Measurements from ENCODE around the gene SYNGR4.

Gene SYNGR4

DNA sequence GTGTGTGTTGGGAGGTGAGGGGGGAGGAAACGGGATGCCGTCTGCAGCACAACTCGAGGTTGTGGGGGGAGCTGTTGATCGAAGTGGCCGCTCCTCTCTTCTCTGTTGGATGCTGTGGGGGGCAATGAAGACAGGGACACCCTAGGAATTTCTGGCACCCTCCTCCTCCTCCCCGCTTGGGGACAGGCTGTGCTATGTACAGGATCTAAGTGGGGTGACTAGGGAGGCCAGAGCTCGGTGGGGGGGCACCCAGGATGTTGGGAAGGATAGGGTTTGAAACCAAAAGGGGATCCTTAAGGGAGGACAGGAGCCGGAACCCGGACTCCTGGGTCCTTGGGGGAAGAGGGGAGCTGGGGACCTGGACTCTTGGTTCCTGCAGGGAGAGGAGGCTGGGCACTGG lies 31.3 kb downstream of the SYNGR4 start:
- Histone ChIP-seq H3K9me3 (ENCODE audit: control insufficient read depth in 1 of 2, low read length in 2 of 2) (no peaks in the 10 kb centered on the region), H3K27me3 (ENCODE audit: control insufficient read depth in 1 of 2, insufficient read depth in 2 of 2, low read length in 2 of 2) (peaks cover 55% of the 10 kb centered on the region in 2 donors), H3K4me3 (ENCODE audit: low read depth in 1 of 2, low read length in 2 of 2) (no peak overlapping the region), H3K4me1 (ENCODE audit: control insufficient read depth in 1 of 2, insufficient read depth in 2 of 2, low read length in 2 of 2) (peaks cover 28 to 30% of the 10 kb centered on the region in 2 donors), H3K36me3 (ENCODE audit: control insufficient read depth in 1 of 2, insufficient read depth in 2 of 2, low read length in 2 of 2) (no peaks in the 10 kb centered on the region), H3K27ac (ENCODE audit: low read depth, low read length) (no peak overlapping the region), H3K9ac (ENCODE audit: low read depth in 1 of 2, low read length in 2 of 2) (no peak overlapping the region)

DNA sequence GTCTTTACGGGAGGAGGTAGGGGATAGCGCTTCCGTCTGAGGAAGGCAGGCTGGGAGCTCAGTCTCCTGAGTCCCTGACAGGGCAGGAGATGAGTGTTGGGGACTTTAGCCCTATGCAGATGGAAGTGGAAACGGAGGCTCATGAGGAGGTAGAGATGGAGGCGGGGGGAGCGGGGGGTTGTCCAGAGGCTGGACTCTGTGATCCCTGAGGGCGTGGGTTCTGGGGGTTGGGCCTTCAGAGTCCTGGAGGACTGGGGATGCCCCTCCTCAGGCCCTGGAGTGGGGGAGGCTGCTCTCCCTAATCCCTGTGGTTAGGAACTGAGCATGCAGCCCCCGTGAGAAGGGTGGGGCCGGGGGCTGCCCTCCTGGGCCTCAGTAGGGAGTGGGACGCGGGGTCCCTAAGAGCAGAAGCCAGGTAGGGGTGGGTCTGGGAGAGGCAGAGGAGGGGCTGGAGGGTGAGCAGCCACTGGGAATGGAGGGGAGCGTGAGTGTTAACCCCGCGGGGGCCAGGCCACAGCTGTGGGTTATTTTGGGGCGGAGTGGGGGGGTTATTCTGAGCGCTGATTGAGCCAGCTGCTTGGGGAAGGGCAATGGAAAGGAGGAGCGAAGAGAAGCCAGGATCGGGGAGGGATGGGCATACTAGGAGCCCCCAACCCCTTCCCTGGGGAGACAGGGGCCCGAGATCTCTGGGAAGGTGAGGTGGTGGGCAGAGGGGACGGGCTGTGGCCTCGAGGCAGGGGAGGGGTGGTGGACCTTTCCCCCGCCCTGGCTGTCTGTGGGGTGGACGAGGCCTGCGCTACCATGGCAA lies 32.1 kb downstream of the SYNGR4 start:
- Histone ChIP-seq H3K9ac (ENCODE audit: low read depth in 1 of 2, low read length in 2 of 2) (no peak overlapping the region), H3K4me3 (ENCODE audit: low read depth in 1 of 2, low read length in 2 of 2) (no peak overlapping the region), H3K4me1 (ENCODE audit: control insufficient read depth in 1 of 2, insufficient read depth in 2 of 2, low read length in 2 of 2) (peaks cover 28 to 30% of the 10 kb centered on the region in 2 donors), H3K9me3 (ENCODE audit: control insufficient read depth in 1 of 2, low read length in 2 of 2) (no peaks in the 10 kb centered on the region), H3K27ac (ENCODE audit: low read depth, low read length) (no peak overlapping the region), H3K27me3 (ENCODE audit: control insufficient read depth in 1 of 2, insufficient read depth in 2 of 2, low read length in 2 of 2) (peaks cover 55% of the 10 kb centered on the region in 2 donors), H3K36me3 (ENCODE audit: control insufficient read depth in 1 of 2, insufficient read depth in 2 of 2, low read length in 2 of 2) (no peaks in the 10 kb centered on the region)

DNA sequence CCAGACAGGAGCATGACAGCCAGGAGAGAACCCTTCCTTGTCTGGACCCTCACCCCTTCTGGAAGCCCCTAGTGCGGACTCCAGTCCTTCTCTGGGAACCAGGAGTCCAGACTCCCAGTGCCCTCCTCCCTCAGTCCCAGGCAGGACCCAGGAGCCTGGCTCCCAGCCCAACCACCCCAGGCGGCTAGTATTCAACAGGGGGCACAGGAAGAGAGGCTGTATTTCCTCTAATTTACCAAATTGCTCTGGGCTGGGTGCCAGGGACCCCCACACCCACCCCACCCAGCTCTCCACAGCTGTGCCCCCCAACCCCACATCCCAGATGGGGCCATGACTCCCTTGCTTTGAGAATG lies 32.6 kb downstream of the SYNGR4 start:
- Histone ChIP-seq H3K27ac (ENCODE audit: low read depth, low read length) (no peak overlapping the region), H3K9me3 (ENCODE audit: control insufficient read depth in 1 of 2, low read length in 2 of 2) (no peaks in the 10 kb centered on the region), H3K4me3 (ENCODE audit: low read depth in 1 of 2, low read length in 2 of 2) (no peak overlapping the region), H3K9ac (ENCODE audit: low read depth in 1 of 2, low read length in 2 of 2) (no peak overlapping the region), H3K27me3 (ENCODE audit: control insufficient read depth in 1 of 2, insufficient read depth in 2 of 2, low read length in 2 of 2) (peaks cover 55% of the 10 kb centered on the region in 2 donors), H3K4me1 (ENCODE audit: control insufficient read depth in 1 of 2, insufficient read depth in 2 of 2, low read length in 2 of 2) (peaks cover 28 to 30% of the 10 kb centered on the region in 2 donors), H3K36me3 (ENCODE audit: control insufficient read depth in 1 of 2, insufficient read depth in 2 of 2, low read length in 2 of 2) (no peaks in the 10 kb centered on the region)

DNA sequence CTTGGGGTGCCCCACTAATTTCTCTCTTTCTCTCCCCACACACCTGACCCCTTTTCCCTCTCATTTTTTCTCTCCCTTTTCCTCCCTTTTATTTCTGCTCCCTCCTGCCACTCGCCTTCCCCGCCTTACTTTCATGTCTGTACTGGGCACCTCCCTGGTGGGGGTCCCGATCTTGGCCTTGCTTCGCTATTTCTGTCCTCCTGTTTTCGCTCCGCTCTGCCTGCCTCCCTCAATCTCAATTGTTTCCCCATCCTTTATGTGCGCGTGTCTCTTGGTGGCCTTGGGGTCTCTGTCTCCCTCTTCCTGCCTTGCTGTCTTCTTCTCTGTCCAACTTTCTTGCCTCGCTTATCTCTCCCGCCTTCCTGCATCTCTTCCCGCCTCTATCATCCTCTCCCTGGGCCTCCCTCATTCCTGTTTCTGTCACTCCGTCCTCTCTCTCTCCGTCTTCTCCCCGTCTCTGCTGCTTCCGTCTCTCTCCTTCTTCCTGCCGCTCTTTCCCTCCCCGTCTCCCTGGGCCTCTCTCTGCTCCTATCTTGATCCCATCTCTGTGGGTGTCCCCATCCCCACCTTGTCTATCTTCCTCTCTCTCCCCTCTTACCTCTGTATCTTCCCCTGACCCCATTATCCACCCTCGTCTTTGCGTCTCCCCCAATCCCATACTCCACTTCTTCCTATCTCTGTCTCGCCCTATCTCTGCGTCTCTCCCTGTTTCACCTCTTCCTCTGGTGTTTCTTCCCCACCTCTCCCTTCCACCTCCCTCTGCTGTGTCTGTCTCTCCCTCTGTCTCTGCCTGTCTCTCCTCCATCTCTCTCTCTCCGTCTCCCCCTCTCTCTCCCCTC lies 33.3 kb downstream of the SYNGR4 start:
- no peak overlapping the region for H3K27ac ChIP-seq (ENCODE audit: low read depth, low read length)
- peaks cover 28 to 30% of the 10 kb centered on the region in 2 donors for H3K4me1 ChIP-seq (ENCODE audit: control insufficient read depth in 1 of 2, insufficient read depth in 2 of 2, low read length in 2 of 2)
- no peaks in the 10 kb centered on the region for H3K36me3 ChIP-seq (ENCODE audit: control insufficient read depth in 1 of 2, insufficient read depth in 2 of 2, low read length in 2 of 2)
- peaks cover 53% of the 10 kb centered on the region in 2 donors for H3K27me3 ChIP-seq (ENCODE audit: control insufficient read depth in 1 of 2, insufficient read depth in 2 of 2, low read length in 2 of 2)
- H3K9me3 ChIP-seq (ENCODE audit: control insufficient read depth in 1 of 2, low read length in 2 of 2): no peaks in the 10 kb centered on the region
- H3K4me3 ChIP-seq (ENCODE audit: low read depth in 1 of 2, low read length in 2 of 2): peak overlapping the region; percentile 65 to 75
- peak overlapping the region; percentile 56 to 84 for H3K9ac ChIP-seq (ENCODE audit: low read depth in 1 of 2, low read length in 2 of 2)

DNA sequence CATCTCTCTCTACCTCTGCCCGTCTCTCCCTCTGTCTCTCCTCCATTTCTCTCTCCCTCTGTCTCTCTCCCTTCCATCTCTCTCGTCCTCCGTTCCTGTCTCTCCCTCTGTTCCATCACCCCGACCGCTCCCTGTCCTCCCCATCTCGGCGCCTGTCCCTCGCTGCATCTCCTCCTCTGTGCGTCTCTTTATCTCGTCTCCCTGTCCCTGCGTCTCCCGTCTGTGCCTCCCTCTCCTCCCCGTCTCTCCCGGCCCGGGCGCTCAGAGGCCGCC lies 33.9 kb downstream of the SYNGR4 start:
- Histone ChIP-seq H3K27me3 (ENCODE audit: control insufficient read depth in 1 of 2, insufficient read depth in 2 of 2, low read length in 2 of 2) (peaks cover 48% of the 10 kb centered on the region in 2 donors), H3K36me3 (ENCODE audit: control insufficient read depth in 1 of 2, insufficient read depth in 2 of 2, low read length in 2 of 2) (no peaks in the 10 kb centered on the region), H3K27ac (ENCODE audit: low read depth, low read length) (no peak overlapping the region), H3K4me1 (ENCODE audit: control insufficient read depth in 1 of 2, insufficient read depth in 2 of 2, low read length in 2 of 2) (peaks cover 28 to 30% of the 10 kb centered on the region in 2 donors), H3K9ac (ENCODE audit: low read depth in 1 of 2, low read length in 2 of 2) (peak overlapping the region; percentile 56 to 84), H3K9me3 (ENCODE audit: control insufficient read depth in 1 of 2, low read length in 2 of 2) (no peaks in the 10 kb centered on the region), H3K4me3 (ENCODE audit: low read depth in 1 of 2, low read length in 2 of 2) (peak overlapping the region; percentile 65 to 75)

DNA sequence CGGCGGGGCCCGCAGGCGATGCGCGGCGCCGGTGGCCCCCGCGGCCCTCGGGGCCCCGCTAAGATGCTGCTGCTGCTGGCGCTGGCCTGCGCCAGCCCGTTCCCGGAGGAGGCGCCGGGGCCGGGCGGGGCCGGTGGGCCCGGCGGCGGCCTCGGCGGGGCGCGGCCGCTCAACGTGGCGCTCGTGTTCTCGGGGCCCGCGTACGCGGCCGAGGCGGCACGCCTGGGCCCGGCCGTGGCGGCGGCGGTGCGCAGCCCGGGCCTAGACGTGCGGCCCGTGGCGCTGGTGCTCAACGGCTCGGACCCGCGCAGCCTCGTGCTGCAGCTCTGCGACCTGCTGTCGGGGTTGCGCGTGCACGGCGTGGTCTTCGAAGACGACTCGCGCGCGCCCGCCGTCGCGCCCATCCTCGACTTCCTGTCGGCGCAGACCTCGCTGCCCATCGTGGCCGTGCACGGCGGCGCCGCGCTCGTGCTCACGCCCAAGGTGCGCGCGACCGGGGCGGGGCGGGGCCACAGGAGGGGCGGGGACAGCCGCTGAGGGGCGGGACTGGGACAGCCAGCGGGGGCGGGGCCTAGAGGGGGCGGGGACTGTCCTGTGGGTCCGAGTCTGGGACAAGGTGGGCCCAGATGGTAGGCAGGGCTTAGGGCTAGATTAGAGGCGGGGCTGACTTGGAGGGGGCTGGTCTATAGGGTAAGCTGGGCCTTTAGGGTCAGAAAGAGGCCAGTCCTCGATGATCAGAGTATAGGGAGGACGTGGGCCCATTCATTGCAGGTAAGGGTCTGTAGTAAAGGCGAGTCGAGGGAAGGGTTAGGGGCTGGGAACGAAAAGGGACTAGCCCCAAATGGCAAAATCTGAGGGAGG lies 34.4 kb downstream of the SYNGR4 start:
- Histone ChIP-seq H3K9me3 (ENCODE audit: control insufficient read depth in 1 of 2, low read length in 2 of 2) (no peaks in the 10 kb centered on the region), H3K9ac (ENCODE audit: low read depth in 1 of 2, low read length in 2 of 2) (no peak overlapping the region), H3K4me1 (ENCODE audit: control insufficient read depth in 1 of 2, insufficient read depth in 2 of 2, low read length in 2 of 2) (peaks cover 28 to 30% of the 10 kb centered on the region in 2 donors), H3K27me3 (ENCODE audit: control insufficient read depth in 1 of 2, insufficient read depth in 2 of 2, low read length in 2 of 2) (peaks cover 42 to 43% of the 10 kb centered on the region in 2 donors), H3K36me3 (ENCODE audit: control insufficient read depth in 1 of 2, insufficient read depth in 2 of 2, low read length in 2 of 2) (no peaks in the 10 kb centered on the region), H3K27ac (ENCODE audit: low read depth, low read length) (no peak overlapping the region), H3K4me3 (ENCODE audit: low read depth in 1 of 2, low read length in 2 of 2) (peak overlapping the region; percentile 65 to 75)

DNA sequence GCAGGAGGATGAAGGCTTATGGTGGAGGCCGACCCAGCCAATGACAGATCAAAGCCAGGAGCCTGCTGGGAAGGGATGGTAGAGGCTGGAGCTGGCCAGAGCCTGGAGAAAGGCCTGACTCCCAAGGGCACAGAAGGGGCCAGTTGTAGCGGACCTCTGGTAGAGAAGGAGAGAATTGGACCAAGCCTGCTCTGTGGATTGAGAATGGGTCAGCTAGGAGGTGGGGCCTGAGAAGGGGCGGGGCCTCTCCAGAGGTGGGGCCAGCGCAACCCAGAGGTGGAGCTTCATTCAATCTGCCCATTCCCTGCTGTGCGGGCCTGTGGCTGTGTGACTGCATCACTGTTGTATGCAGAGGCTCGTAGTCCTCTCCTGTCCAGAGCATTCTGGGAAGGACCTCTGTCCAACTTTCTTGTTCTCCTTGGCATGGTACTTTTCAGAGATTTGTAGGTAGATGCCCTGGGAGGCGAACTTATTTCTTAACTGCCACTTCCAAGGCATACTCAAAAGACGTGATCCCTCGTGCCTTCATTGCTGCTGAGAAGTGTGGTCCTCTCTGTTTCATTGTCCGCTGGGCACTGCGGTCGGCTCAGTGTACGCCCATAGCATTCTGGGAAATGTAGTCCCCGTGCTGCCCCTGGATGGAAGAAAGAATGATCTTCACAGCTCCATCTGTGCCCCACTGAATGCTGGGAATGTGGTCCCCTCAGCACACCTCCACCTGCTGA lies 36.0 kb downstream of the SYNGR4 start:
- Histone ChIP-seq H3K4me1 (ENCODE audit: control insufficient read depth in 1 of 2, insufficient read depth in 2 of 2, low read length in 2 of 2) (peaks cover 18 to 26% of the 10 kb centered on the region in 2 donors), H3K9ac (ENCODE audit: low read depth in 1 of 2, low read length in 2 of 2) (no peak overlapping the region), H3K27ac (ENCODE audit: low read depth, low read length) (no peak overlapping the region), H3K36me3 (ENCODE audit: control insufficient read depth in 1 of 2, insufficient read depth in 2 of 2, low read length in 2 of 2) (no peaks in the 10 kb centered on the region), H3K27me3 (ENCODE audit: control insufficient read depth in 1 of 2, insufficient read depth in 2 of 2, low read length in 2 of 2) (peaks cover 29% of the 10 kb centered on the region in 2 donors), H3K4me3 (ENCODE audit: low read depth in 1 of 2, low read length in 2 of 2) (peak overlapping the region in 1 of 2 donors; percentile 58), H3K9me3 (ENCODE audit: control insufficient read depth in 1 of 2, low read length in 2 of 2) (no peaks in the 10 kb centered on the region)

DNA sequence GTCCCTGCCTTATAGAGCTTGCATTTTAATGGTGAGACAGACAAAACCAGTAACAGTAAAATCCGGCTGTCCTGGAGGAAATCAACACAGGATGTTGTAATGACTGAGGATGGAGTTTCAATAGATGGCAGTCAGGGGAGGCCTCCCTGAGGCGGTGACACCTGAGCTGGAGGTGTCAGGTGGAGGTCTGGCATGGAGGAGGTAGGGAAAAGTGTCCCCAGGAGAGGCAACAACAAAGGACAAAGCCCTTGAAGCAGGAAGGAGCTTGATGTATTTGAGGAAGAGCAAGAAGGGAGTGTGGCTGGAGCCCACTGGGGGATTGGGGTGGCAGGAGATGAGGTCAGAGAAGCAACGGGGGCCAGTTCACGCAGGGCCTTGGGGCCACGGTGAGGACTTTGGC lies 37.1 kb downstream of the SYNGR4 start:
- H3K9ac ChIP-seq (ENCODE audit: low read depth in 1 of 2, low read length in 2 of 2): no peak overlapping the region
- no peak overlapping the region for H3K4me3 ChIP-seq (ENCODE audit: low read depth in 1 of 2, low read length in 2 of 2)
- no peaks in the 10 kb centered on the region for H3K36me3 ChIP-seq (ENCODE audit: control insufficient read depth in 1 of 2, insufficient read depth in 2 of 2, low read length in 2 of 2)
- H3K9me3 ChIP-seq (ENCODE audit: control insufficient read depth in 1 of 2, low read length in 2 of 2): no peaks in the 10 kb centered on the region
- no peak overlapping the region for H3K27ac ChIP-seq (ENCODE audit: low read depth, low read length)
- peaks cover 18 to 19% of the 10 kb centered on the region in 2 donors for H3K27me3 ChIP-seq (ENCODE audit: control insufficient read depth in 1 of 2, insufficient read depth in 2 of 2, low read length in 2 of 2)
- peaks cover 15 to 20% of the 10 kb centered on the region in 2 donors for H3K4me1 ChIP-seq (ENCODE audit: control insufficient read depth in 1 of 2, insufficient read depth in 2 of 2, low read length in 2 of 2)

DNA sequence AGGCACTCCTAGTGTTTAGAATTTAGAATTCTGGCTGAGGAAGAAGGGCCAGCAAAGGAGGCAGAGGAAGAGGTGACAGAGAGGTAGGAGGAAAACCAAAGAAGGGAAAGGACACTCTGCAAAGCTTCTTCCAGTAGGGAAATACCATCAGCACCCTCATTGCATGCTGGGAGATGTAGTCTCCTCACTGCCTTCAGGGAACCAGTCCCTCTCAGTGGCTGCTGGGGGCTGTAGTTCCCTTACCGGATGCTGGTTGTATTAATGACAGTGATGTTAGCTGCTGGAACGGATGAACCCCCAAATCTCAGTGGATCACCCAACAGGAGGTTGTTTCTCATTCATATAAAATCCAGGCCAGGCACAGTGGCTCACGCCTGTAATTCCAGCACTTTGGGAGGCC lies 39.4 kb downstream of the SYNGR4 start:
- Histone ChIP-seq H3K9ac (ENCODE audit: low read depth in 1 of 2, low read length in 2 of 2) (no peak overlapping the region), H3K4me1 (ENCODE audit: control insufficient read depth in 1 of 2, insufficient read depth in 2 of 2, low read length in 2 of 2) (peaks cover 0 to 6% of the 10 kb centered on the region in 2 donors), H3K9me3 (ENCODE audit: control insufficient read depth in 1 of 2, low read length in 2 of 2) (no peaks in the 10 kb centered on the region)

More for the DNA sequence above, 39.4 kb downstream of the SYNGR4 start:
- no peaks in the 10 kb centered on the region for H3K27me3 ChIP-seq (ENCODE audit: control insufficient read depth in 1 of 2, insufficient read depth in 2 of 2, low read length in 2 of 2)
- H3K27ac ChIP-seq (ENCODE audit: low read depth, low read length): no peak overlapping the region
- no peaks in the 10 kb centered on the region for H3K36me3 ChIP-seq (ENCODE audit: control insufficient read depth in 1 of 2, insufficient read depth in 2 of 2, low read length in 2 of 2)
- H3K4me3 ChIP-seq (ENCODE audit: low read depth in 1 of 2, low read length in 2 of 2): no peak overlapping the region
